Esophagus squamous epithelium (tissue), 4 donors: ENCODE results near the gene BCL2L13.

Experiments
- CTCF ChIP-seq, 6 experiments: fragments of 450-650 bp in 4 of 6; fragments of 200-600 bp in 2 of 6; sonication (generic) in 2 of 6; IDR thresholded peaks; one replicate each; pipeline ENCODE4 v1.5.1; 2016 to 2019; ENCODE audit warnings: antibody characterized with exemption in 6 of 6, mild to moderate bottlenecking in 4 of 6, moderate library complexity in 4 of 6
- POLR2A ChIP-seq, 4 donors: fragments of 450-650 bp; IDR thresholded peaks; one replicate each; pipeline ENCODE4 v1.6.1; 2017; ENCODE audit warnings: antibody characterized with exemption in 4 of 4, mild to moderate bottlenecking in 4 of 4, moderate library complexity in 3 of 4

- TF ChIP-seq CTCF (IDR thresholded peaks at IDR 0.05) (no peak), POLR2A (IDR thresholded peaks at IDR 0.05) (no peak)
These were observed 57.4 kb downstream of the BCL2L13 start for GRCh38 chr22:17695986-17696385.
